H1 (cell line): ENCODE measurements around the gene SH2D4B.

Experiments used
- CHD1 ChIP-seq: IDR thresholded peaks from 2 replicates; pipeline ENCODE4 v1.6.1; 2012; ENCODE audit warnings: low read depth, low read length, improper control_type of control experiment
- CTCF ChIP-seq, 3 experiments: IDR thresholded peaks; 1 replicate in 2 of 3; 2 replicates in 1 of 3; pipeline versions ENCODE4 v1.5.1 to v1.6.1; 2011; ENCODE audit warnings: low read length in 3 of 3, mild to moderate bottlenecking in 3 of 3, inconsistent platforms in 2 of 3, low read depth in 1 of 3, moderate library complexity in 1 of 3; ENCODE audit not compliant: insufficient read depth in 1 of 3; ENCODE audit errors: control extremely low read depth in 1 of 3
- EZH2 ChIP-seq: fragments of 200-600 bp; sonication (generic); IDR thresholded peaks from 2 replicates; pipeline ENCODE4 v1.7.1; 2012; ENCODE audit warnings: low read depth, mild to moderate bottlenecking, moderate library complexity, low read length, inconsistent platforms; ENCODE audit not compliant: severe bottlenecking
- NRF1 ChIP-seq: IDR thresholded peaks from 2 replicates; pipeline ENCODE4 v1.6.1; 2011; ENCODE audit warnings: mild to moderate bottlenecking, low read depth, low read length, improper control_type of control experiment
- PHF8 ChIP-seq: fragments of 200-600 bp; sonication (generic); conservative IDR thresholded peaks from 2 replicates; pipeline ENCODE4 v1.7.1; 2012; ENCODE audit warnings: low read depth, mild to moderate bottlenecking, inconsistent platforms, low read length, moderate library complexity
- POLR2A ChIP-seq, 2 experiments: IDR thresholded peaks; 1 replicate in 1 of 2; 2 replicates in 1 of 2; pipeline ENCODE4 v1.6.1; 2011; ENCODE audit warnings: low read depth in 2 of 2, low read length in 2 of 2, mild to moderate bottlenecking in 2 of 2; ENCODE audit errors: control extremely low read depth in 1 of 2
- POU5F1 ChIP-seq: IDR thresholded peaks from 2 replicates; pipeline ENCODE4 v1.6.1; 2011; ENCODE audit warnings: low read depth, mild to moderate bottlenecking, low read length, moderate library complexity
- RAD21 ChIP-seq, 2 experiments: IDR thresholded peaks in 1 of 2; conservative IDR thresholded peaks in 1 of 2; 2 replicates each; pipeline ENCODE4 v1.6.1; 2011; ENCODE audit warnings: low read depth in 2 of 2, low read length in 2 of 2, improper control_type of control experiment in 1 of 2, inconsistent platforms in 1 of 2, mild to moderate bottlenecking in 1 of 2, moderate library complexity in 1 of 2
- SIN3A ChIP-seq, 2 experiments: IDR thresholded peaks in 1 of 2; conservative IDR thresholded peaks in 1 of 2; 2 replicates each; pipeline ENCODE4 v1.6.1; 2011 to 2012; ENCODE audit warnings: low read length in 2 of 2, improper control_type of control experiment in 1 of 2, low read depth in 1 of 2, mild to moderate bottlenecking in 1 of 2
- SIRT6 ChIP-seq: IDR thresholded peaks from one replicate; pipeline ENCODE4 v1.7.1; 2012; ENCODE audit warnings: low read length, inconsistent platforms
- USF2 ChIP-seq: IDR thresholded peaks from 2 replicates; pipeline ENCODE4 v1.6.1; 2011; ENCODE audit warnings: low read length, improper control_type of control experiment
- YY1 ChIP-seq: IDR thresholded peaks from 2 replicates; pipeline ENCODE4 v1.6.1; 2011; ENCODE audit warnings: low read depth, mild to moderate bottlenecking, low read length

GRCh38 chr10:80685355-80685754 is 147.7 kb downstream of the SH2D4B start:
- TF ChIP-seq SIRT6 (no peak), NRF1 (no peak), CTCF (IDR thresholded peaks at IDR 0.05; ENCODE audit: control extremely low read depth in 1 of 3, insufficient read depth in 1 of 3, low read depth in 1 of 3, low read length in 3 of 3) (no peak), POU5F1 (no peak), POLR2A (IDR thresholded peaks at IDR 0.05; ENCODE audit: control extremely low read depth in 1 of 2, low read depth in 2 of 2, low read length in 2 of 2) (no peak), CHD1 (no peak), RAD21 (IDR thresholded peaks at IDR 0.05 in 1 of 2, conservative IDR thresholded peaks at IDR 0.05 in 1 of 2; ENCODE audit: low read depth in 2 of 2, low read length in 2 of 2) (no peak), SIN3A (conservative IDR thresholded peaks at IDR 0.05 in 1 of 2, IDR thresholded peaks at IDR 0.05 in 1 of 2; ENCODE audit: low read depth in 1 of 2, low read length in 2 of 2) (no peak), PHF8 (no peak), YY1 (no peak), EZH2 (no peak), USF2 (no peak)
